Cardiac muscle cell (in vitro differentiated cells and primary cell): ENCODE results near the gene HOXA5. TPM values are rescaled to one million over a fixed set of nuclear protein-coding genes. Genes with fewer than 3 reads are reported as not detected.

Experiments
- DNase-seq, 2 donors: peaks; one replicate each; pipeline versions ENCODE4 v3.0.0 to v3.0.0-alpha.2; 2010 to 2017; ENCODE audit warnings: low read depth in 1 of 2, low spot score in 1 of 2
- H3K27ac ChIP-seq: fragments of 200-600 bp; sonication (generic); 2 replicates; pipeline ENCODE4 v1.5.1; 2016
- H3K27me3 ChIP-seq: fragments of 200-600 bp; sonication (generic); 2 replicates; pipeline ENCODE4 v1.6.0; 2016; ENCODE audit warnings: control low read depth
- H3K36me3 ChIP-seq: fragments of 200-600 bp; sonication (generic); 2 replicates; pipeline ENCODE4 v1.5.1; 2016; ENCODE audit warnings: control low read depth
- H3K4me1 ChIP-seq: fragments of 200-600 bp; sonication (generic); 2 replicates; pipeline ENCODE4 v1.8.1; 2017; ENCODE audit warnings: low read depth, mild to moderate bottlenecking, mixed run types
- H3K4me3 ChIP-seq: fragments of 200-600 bp; sonication (generic); 2 replicates; pipeline ENCODE4 v1.5.1; 2016; ENCODE audit warnings: mild to moderate bottlenecking
- H3K9me3 ChIP-seq: fragments of 200-600 bp; sonication (generic); 2 replicates; pipeline ENCODE4 v1.5.1; 2017; ENCODE audit warnings: low read depth, mild to moderate bottlenecking, control low read depth
- polyA plus RNA-seq: library from polyadenylated mRNA; unstranded; fragments of >200 nt; fragmentation: Nextera tagmentation; extraction: Ambion mirVana; gene quantifications from 2 replicates; pipeline ENCODE4 v1.2.1, GENCODE V29; 2016
- total RNA-seq: library from RNA; depleted of rRNA; stranded (reverse); fragments of >200 nt; gene quantifications from 2 replicates; pipeline ENCODE4 v1.2.3, GENCODE V29; 2016
- TF ChIP-seq, protein P1 (sequence below): IDR thresholded peaks from 2 replicates; pipeline ENCODE4 v1.5.1; 2012; ENCODE audit warnings: low read depth, mild to moderate bottlenecking, low read length

HOXA5 gene
- total and polyA plus RNA-seq, 2 experiments from 2014 or later, result not detected

DNA sequence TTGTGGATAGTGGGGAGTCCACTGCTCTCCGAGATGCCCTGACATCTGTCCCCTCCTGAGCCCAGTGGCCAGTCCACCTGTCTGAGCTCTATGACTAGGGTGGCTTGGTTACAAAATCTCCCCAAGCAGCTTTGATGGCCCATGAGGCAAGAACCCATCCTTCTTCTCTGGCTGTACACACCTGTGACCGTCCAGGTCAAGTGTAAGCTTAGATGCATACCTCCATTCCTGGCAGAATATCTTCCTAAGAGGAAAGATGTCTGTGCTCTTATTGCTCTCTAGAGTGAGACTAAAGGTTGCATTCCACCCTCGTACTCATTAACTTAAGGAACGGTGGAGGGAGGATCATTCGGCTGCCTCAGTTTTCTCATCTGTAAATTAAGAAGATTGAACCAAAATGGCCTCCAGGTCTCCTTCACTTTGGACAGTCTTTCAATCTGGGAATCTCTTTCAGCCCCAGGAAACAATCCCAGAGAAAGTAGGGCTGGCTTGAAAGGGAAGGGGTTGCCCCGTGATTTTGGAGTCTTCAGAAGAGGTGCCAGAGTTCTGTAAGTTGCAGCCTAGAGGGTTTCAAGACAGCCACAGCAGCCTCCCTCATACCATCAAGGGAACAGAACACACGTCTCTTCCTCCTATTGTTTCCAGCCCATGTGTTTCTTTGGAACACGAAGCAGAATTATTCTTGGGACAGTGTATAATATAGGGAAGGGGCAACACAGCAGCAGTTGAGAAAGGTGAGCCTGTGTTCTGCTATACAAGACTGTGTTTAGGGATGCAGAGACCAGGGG, 18.4 kb downstream of the HOXA5 start:
- H3K9me3 ChIP-seq, result no peaks in the 10 kb centered on the region
- H3K36me3 ChIP-seq, result no peaks in the 10 kb centered on the region
- no peak for DNase-seq
- H3K27me3 ChIP-seq, result peaks cover 100% of the 10 kb centered on the region
- no peak overlapping the region for H3K27ac ChIP-seq
- no peaks in the 10 kb centered on the region for H3K4me1 ChIP-seq
- TF ChIP-seq, protein P1, sequence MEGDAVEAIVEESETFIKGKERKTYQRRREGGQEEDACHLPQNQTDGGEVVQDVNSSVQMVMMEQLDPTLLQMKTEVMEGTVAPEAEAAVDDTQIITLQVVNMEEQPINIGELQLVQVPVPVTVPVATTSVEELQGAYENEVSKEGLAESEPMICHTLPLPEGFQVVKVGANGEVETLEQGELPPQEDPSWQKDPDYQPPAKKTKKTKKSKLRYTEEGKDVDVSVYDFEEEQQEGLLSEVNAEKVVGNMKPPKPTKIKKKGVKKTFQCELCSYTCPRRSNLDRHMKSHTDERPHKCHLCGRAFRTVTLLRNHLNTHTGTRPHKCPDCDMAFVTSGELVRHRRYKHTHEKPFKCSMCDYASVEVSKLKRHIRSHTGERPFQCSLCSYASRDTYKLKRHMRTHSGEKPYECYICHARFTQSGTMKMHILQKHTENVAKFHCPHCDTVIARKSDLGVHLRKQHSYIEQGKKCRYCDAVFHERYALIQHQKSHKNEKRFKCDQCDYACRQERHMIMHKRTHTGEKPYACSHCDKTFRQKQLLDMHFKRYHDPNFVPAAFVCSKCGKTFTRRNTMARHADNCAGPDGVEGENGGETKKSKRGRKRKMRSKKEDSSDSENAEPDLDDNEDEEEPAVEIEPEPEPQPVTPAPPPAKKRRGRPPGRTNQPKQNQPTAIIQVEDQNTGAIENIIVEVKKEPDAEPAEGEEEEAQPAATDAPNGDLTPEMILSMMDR, result no peak
- no peak overlapping the region for H3K4me3 ChIP-seq

DNA sequence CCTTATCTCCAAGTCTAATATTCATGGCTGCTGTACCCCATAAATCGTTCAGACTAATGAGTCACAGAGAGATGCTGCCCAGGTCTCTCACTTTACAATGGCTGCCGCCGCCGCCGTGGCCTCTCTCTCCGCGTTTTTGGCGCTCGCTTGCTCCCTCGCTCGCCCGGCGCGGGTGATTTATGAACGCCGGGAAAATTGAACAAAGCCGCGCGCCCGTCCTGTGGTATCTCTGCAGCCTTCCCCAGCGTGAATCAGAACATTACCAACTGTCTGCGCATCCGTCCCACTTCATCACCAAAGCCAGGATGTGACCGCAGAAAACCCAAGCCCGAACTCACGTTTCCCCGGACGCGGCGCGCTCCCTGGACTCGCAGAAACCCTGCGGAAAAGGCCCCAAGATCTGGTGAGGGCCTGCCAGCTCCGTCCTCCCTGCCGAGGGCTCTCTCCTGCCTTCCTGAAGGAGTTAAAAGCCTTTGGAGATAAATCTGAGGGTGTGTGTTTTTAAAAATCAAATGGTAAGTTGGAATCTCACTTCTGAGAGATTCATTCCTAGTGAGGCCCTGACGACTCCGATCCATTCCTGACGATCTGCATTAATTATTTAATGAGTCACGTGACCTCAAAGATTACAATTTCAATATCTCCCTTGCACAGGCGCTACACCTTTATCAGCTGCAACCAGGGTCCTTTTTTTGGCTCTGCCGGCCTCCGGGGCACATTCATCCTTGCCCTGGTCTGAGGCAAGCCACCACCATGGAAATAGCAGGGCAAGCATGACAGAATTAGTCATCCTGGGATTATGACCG, 19.2 kb downstream of the HOXA5 start:
- Histone ChIP-seq H3K27me3 (peaks cover 100% of the 10 kb centered on the region), H3K27ac (no peak overlapping the region), H3K4me3 (no peak overlapping the region), H3K36me3 (no peaks in the 10 kb centered on the region), H3K4me1 (no peaks in the 10 kb centered on the region), H3K9me3 (no peaks in the 10 kb centered on the region)
- DNase-seq, result no peak
- TF ChIP-seq, protein P1, result no peak

DNA sequence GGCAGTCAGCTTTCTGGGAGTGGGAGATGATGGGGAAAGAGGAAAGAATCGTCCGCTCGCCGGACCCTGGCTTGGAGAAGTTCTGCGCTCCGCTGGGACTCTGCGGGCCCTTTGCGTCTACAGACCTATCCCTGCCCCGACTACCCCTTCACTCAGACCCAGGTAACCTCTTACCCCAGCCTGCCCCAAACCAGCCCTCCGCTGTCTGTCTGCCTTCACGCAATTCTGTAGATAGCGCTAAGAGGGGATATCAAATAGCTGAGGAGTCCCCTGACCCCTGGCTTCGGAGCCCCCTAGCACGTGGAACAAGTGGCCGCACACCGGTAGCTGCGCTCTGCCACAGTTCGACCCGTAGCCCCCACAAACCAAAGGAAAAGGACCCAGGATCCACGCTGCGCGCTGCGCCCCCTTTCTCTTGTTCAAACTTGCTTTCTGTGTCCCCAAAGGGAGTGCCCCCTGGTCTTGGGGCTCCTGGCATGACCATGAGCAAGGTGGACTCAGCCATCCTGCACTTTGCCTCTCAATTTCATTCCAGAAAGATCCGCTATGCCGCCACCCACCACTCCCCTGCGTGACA, 19.9 kb downstream of the HOXA5 start:
- TF ChIP-seq, protein P1, result no peak
- Histone ChIP-seq H3K36me3 (no peaks in the 10 kb centered on the region), H3K27me3 (peaks cover 100% of the 10 kb centered on the region), H3K9me3 (no peaks in the 10 kb centered on the region), H3K4me1 (no peaks in the 10 kb centered on the region), H3K27ac (no peak overlapping the region), H3K4me3 (no peak overlapping the region)
- no peak for DNase-seq

DNA sequence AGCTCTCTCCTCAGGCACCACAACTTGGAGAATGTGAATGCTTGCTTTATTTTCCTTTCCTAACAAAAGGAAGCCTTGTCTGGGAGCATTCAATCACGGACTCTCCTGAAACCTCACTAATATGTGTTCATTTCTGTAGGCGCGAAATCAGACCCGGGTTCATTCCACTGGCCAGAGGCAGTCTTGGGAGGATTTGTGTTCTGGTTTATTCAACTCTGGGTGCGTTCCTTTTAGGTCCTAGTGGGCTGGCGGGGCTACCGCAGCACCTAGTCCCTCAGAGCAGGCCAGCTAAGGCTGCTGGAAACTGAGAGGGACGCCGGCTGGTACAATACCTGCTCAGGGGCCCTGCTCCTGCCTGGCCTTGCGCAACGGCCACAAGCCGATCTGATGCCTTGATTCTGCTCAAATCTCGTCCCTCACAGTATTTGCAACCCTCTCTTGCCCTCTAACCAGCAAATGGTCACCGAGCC, 20.4 kb downstream of the HOXA5 start:
- TF ChIP-seq, protein P1, result no peak
- Histone ChIP-seq H3K27me3 (peaks cover 100% of the 10 kb centered on the region), H3K36me3 (no peaks in the 10 kb centered on the region), H3K4me1 (no peaks in the 10 kb centered on the region), H3K9me3 (no peaks in the 10 kb centered on the region), H3K4me3 (no peak overlapping the region), H3K27ac (no peak overlapping the region)
- no peak for DNase-seq

DNA sequence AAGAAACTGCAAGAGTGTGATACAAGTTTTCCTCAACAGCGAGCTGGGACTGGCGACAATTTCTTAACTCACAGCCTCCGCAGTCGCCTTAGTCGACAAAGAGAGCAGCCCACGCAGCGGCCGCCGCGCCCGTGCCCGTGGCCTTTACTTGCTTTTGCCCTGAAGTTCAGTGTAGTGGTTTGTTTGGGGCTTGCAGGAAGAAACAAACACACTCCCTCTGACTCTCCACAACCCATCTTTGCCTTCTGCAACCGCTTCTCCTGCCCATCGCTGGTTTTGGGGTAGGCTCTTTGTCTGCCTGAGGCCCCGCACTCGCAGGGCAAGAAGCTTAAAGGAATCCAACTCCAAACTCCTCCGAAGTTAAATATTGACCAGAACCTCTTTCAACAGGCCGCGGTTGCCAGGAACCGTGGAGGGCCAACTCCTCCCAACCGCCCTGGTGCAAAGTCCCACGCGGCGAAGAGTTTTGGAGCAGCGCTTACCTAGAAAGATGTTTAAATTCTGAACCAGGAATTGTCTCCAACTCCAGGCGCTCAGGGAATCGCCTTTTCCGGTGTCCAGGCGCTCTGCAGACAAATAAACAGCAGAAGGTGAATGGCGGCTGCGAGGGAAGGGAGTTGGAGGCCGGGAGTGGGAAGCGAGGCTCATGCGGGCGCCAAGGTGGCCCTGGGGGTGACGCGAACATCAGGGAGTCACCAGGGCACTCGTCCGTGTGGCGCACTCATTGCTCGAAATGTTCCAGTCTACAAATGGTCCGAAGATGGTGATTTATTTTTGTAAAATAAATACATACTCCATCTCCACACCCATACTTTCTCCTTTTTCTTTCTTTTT, 21.2 kb downstream of the HOXA5 start:
- DNase-seq, result no peak
- Histone ChIP-seq H3K4me1 (no peaks in the 10 kb centered on the region), H3K27me3 (peaks cover 100% of the 10 kb centered on the region), H3K9me3 (no peaks in the 10 kb centered on the region), H3K4me3 (no peak overlapping the region), H3K36me3 (no peaks in the 10 kb centered on the region), H3K27ac (no peak overlapping the region)
- TF ChIP-seq, protein P1, result no peak
